ENCODE data around the gene APC.
A peak's percentile ranks its signal among the peaks of the same experiment; 100 is the strongest.

APC gene

DNA sequence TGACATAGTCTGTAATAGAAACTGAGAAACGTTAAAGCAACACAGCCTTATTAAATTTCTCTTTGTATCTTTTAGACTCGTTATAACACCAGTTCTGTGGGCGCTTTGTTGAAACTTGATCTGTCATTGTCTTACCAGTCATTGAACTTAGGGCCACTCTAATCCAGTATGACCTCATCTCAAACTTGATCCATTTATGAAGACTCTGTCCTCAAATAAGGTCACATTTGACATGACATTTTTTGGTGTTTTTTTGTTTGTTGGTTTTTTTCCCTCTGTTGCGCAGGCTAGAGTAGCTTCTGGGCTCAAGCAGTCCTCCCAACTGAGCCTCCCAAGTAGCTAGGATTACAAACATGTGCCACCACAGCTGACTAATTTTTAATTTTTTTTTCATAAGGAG is 5.9 kb downstream of the APC start:
- no peak overlapping the region for H3K9ac ChIP-seq (ENCODE audit: low read depth, low read length)
- H3K27me3 ChIP-seq (ENCODE audit: insufficient read depth, low read length) = no peaks in the 10 kb centered on the region
- no peak overlapping the region for H3K4me3 ChIP-seq (ENCODE audit: low read length)
- H3K4me1 ChIP-seq (ENCODE audit: insufficient read depth, low read length) = no peaks in the 10 kb centered on the region
- H3K9me3 ChIP-seq (ENCODE audit: insufficient read depth, low read depth, low read length) = no peaks in the 10 kb centered on the region
- WGBS = 91% methylated on average over 3 of the region's 4 CpGs
- no peaks in the 10 kb centered on the region for H3K36me3 ChIP-seq (ENCODE audit: insufficient read depth, low read length)
- H3K27ac ChIP-seq (ENCODE audit: low read depth, low read length) = no peak overlapping the region

- Histone ChIP-seq H3K9ac (ENCODE audit: low read depth, low read length) (peak overlapping the region; percentile 11; the same call in 1 of the 2 replicates), H3K9me3 (ENCODE audit: insufficient read depth, low read depth, low read length) (no peaks in the 10 kb centered on the region)
- 83% methylated on average over 1 of the region's 1 CpG for WGBS
These were observed 14.7 kb downstream of the APC start for GRCh38 chr5:112752335-112752734.

DNA sequence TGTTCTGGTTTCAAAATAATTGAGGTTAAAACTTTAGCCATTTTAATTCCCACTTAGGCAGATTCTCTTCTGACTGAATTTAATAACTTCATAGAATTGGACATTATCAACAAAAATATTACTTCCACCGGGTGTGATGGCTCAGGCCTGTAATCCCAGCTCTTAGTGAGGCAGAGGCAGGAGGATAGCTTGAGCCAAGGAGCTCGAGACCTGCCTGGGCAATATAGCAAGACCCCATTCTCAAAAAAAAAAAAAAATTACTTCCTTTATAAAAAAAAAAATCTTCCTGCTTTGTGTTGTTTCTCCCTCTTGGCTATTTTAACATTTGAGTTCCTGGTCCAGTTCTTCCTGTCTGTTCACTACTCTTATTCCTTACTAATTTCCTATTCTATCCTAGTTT is 18.0 kb downstream of the APC start:
- H3K4me3 ChIP-seq (ENCODE audit: low read length) = no peak overlapping the region
- no peak overlapping the region for H3K9ac ChIP-seq (ENCODE audit: low read depth, low read length)
- no peaks in the 10 kb centered on the region for H3K4me1 ChIP-seq (ENCODE audit: insufficient read depth, low read length)
- H3K27me3 ChIP-seq (ENCODE audit: insufficient read depth, low read length) = no peaks in the 10 kb centered on the region
- H3K36me3 ChIP-seq (ENCODE audit: insufficient read depth, low read length) = peaks cover 24% of the 10 kb centered on the region
- WGBS = 91% methylated on average over 2 of the region's 2 CpGs
- H3K9me3 ChIP-seq (ENCODE audit: insufficient read depth, low read depth, low read length) = no peaks in the 10 kb centered on the region
- H3K27ac ChIP-seq (ENCODE audit: low read depth, low read length) = no peak overlapping the region

More at GRCh38 chr5:112752335-112752734, 14.7 kb downstream of the APC start:
- no peak overlapping the region for H3K27ac ChIP-seq (ENCODE audit: low read depth, low read length)
- no peak overlapping the region for H3K4me3 ChIP-seq (ENCODE audit: low read length)
- no peaks in the 10 kb centered on the region for H3K4me1 ChIP-seq (ENCODE audit: insufficient read depth, low read length)
- no peaks in the 10 kb centered on the region for H3K27me3 ChIP-seq (ENCODE audit: insufficient read depth, low read length)
- peaks cover 10% of the 10 kb centered on the region; the same call in 1 of the 2 replicates for H3K36me3 ChIP-seq (ENCODE audit: insufficient read depth, low read length)

DNA sequence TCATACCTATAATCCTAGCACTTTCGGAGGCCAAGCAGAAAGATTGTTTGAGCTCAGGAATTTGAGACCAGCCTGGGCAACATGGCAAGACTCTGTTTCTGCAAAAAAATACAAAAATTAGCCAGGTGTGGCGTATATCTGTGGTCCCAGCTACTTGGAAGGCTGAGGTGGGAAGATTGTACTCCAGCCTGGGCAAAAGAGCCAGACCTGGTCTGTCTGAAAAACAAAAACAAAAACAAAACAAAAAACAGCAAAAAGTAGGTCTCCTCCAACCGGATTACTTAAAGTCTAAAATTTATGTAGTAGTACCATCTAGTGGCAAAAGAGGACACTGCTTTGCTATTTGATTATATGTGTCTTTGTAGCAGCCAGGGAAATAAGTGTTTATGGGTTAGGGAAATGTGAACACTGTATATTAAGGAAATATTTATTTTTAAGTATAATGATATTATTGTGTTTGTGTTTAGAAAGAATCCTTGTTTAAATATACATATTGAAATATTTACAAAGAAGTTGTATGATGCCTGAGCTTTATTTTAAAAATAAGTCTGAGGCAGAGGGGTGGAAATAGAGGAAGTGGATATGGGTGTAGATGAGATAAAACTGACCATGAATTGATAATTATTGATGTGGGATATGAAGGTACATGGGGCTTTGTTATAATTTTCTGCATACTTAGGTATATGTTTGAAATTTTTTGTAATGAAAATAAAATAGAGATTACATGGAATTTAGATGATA is 20.0 kb downstream of the APC start:
- H3K9ac ChIP-seq (ENCODE audit: low read depth, low read length) = no peak overlapping the region
- 79% methylated on average over 3 of the region's 3 CpGs for WGBS
- no peak overlapping the region for H3K27ac ChIP-seq (ENCODE audit: low read depth, low read length)
- H3K9me3 ChIP-seq (ENCODE audit: insufficient read depth, low read depth, low read length) = no peaks in the 10 kb centered on the region
- H3K27me3 ChIP-seq (ENCODE audit: insufficient read depth, low read length) = no peaks in the 10 kb centered on the region
- no peaks in the 10 kb centered on the region for H3K4me1 ChIP-seq (ENCODE audit: insufficient read depth, low read length)
- no peak overlapping the region for H3K4me3 ChIP-seq (ENCODE audit: low read length)
- peaks cover 24% of the 10 kb centered on the region for H3K36me3 ChIP-seq (ENCODE audit: insufficient read depth, low read length)

DNA sequence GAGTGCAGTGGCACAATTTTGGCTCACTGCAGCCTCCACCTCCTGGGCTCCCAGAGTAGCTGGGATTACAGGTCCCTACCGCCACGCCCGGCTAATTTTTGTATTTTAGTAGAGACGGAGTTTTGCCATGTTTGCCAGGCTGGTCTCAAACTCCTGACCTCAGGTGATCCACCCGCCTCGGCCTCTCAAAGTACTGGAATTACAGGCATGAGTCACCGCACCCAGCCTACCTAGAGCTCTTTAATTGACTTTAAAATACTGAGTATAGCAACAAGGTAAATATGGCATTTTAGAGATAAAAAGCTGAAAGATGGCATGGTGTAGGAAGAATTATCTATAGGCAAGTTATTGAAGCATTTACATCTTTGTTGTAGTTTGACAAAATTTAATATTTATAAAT is 21.0 kb downstream of the APC start:
- WGBS = 97% methylated on average over 7 of the region's 7 CpGs
- H3K4me1 ChIP-seq (ENCODE audit: insufficient read depth, low read length) = no peaks in the 10 kb centered on the region
- no peak overlapping the region for H3K27ac ChIP-seq (ENCODE audit: low read depth, low read length)
- no peak overlapping the region for H3K4me3 ChIP-seq (ENCODE audit: low read length)
- no peaks in the 10 kb centered on the region for H3K27me3 ChIP-seq (ENCODE audit: insufficient read depth, low read length)
- H3K9me3 ChIP-seq (ENCODE audit: insufficient read depth, low read depth, low read length) = no peaks in the 10 kb centered on the region
- H3K36me3 ChIP-seq (ENCODE audit: insufficient read depth, low read length) = peaks cover 24% of the 10 kb centered on the region
- no peak overlapping the region for H3K9ac ChIP-seq (ENCODE audit: low read depth, low read length)

GRCh38 chr5:112762113-112762810 is 24.6 kb downstream of the APC start:
- Histone ChIP-seq H3K9ac (ENCODE audit: low read depth, low read length) (no peak overlapping the region), H3K27ac (ENCODE audit: low read depth, low read length) (no peak overlapping the region)

DNA sequence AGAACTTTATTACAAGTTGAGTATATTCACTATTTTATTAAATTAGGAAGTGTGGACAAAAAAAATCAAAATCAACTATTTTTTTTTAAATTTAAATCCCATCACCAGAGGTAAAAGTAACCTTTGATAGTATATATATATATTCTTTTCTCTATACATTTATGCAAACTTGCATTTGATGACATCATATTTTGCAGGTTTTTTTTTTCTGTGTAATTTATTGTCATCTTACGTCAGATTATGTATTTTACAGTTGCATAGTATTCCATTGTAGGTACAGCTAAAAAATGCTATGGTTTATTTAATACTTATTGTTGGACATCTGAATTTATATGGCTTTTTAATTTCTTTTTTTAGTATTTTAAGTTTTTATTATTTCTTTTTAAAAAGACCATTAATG is 25.5 kb downstream of the APC start:
- no peaks in the 10 kb centered on the region for H3K27me3 ChIP-seq (ENCODE audit: insufficient read depth, low read length)
- H3K9me3 ChIP-seq (ENCODE audit: insufficient read depth, low read depth, low read length) = no peaks in the 10 kb centered on the region
- peaks cover 37% of the 10 kb centered on the region for H3K36me3 ChIP-seq (ENCODE audit: insufficient read depth, low read length)
- no peak overlapping the region for H3K27ac ChIP-seq (ENCODE audit: low read depth, low read length)
- no peak overlapping the region for H3K4me3 ChIP-seq (ENCODE audit: low read length)
- H3K4me1 ChIP-seq (ENCODE audit: insufficient read depth, low read length) = no peaks in the 10 kb centered on the region
- no peak overlapping the region for H3K9ac ChIP-seq (ENCODE audit: low read depth, low read length)
- 100% methylated on average over 1 of the region's 1 CpG for WGBS

More at GRCh38 chr5:112762113-112762810, 24.6 kb downstream of the APC start:
- peaks cover 28% of the 10 kb centered on the region for H3K36me3 ChIP-seq (ENCODE audit: insufficient read depth, low read length)
- H3K9me3 ChIP-seq (ENCODE audit: insufficient read depth, low read depth, low read length) = no peaks in the 10 kb centered on the region
- H3K27me3 ChIP-seq (ENCODE audit: insufficient read depth, low read length) = no peaks in the 10 kb centered on the region
- 100% methylated on average over 1 of the region's 1 CpG for WGBS
- no peak overlapping the region for H3K4me3 ChIP-seq (ENCODE audit: low read length)
- no peaks in the 10 kb centered on the region for H3K4me1 ChIP-seq (ENCODE audit: insufficient read depth, low read length)

GRCh38 chr5:112772124-112772523 is 34.4 kb downstream of the APC start:
- no peaks in the 10 kb centered on the region for H3K27me3 ChIP-seq (ENCODE audit: insufficient read depth, low read length)
- H3K36me3 ChIP-seq (ENCODE audit: insufficient read depth, low read length) = peaks cover 87% of the 10 kb centered on the region
- H3K9me3 ChIP-seq (ENCODE audit: insufficient read depth, low read depth, low read length) = no peaks in the 10 kb centered on the region
- H3K27ac ChIP-seq (ENCODE audit: low read depth, low read length) = no peak overlapping the region
- H3K4me1 ChIP-seq (ENCODE audit: insufficient read depth, low read length) = no peaks in the 10 kb centered on the region
- no peak overlapping the region for H3K4me3 ChIP-seq (ENCODE audit: low read length)
- no peak overlapping the region for H3K9ac ChIP-seq (ENCODE audit: low read depth, low read length)

DNA sequence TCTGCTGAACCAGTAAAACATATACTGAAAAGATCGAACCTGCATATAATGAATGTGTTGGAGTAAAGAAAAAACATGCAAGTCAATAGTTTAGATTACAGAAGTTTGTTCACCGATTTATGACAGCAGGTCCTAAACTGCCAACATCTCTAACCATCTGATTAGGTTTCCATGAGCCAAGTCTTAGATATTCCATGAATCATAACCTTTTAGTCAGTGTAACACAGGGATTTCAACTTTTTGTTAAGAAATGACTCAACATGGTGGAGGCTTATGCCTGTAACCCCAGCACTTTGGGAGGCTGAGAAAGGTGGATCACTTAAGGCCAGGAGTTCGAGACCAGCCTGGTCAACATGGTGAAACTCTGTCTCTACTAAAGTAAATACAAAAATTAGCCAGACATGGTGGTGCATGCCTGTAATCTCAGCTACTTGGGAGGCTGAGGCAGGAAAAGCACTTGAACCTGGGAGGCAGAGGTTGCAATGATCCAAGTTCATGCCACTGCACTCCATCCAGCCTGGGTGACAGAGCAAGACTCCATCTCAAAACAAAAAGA is 38.7 kb downstream of the APC start:
- Histone ChIP-seq H3K4me1 (ENCODE audit: insufficient read depth, low read length) (no peaks in the 10 kb centered on the region), H3K9ac (ENCODE audit: low read depth, low read length) (no peak overlapping the region), H3K27me3 (ENCODE audit: insufficient read depth, low read length) (no peaks in the 10 kb centered on the region), H3K27ac (ENCODE audit: low read depth, low read length) (no peak overlapping the region), H3K4me3 (ENCODE audit: low read length) (no peak overlapping the region), H3K9me3 (ENCODE audit: insufficient read depth, low read depth, low read length) (no peaks in the 10 kb centered on the region), H3K36me3 (ENCODE audit: insufficient read depth, low read length) (peaks cover 74% of the 10 kb centered on the region)
- WGBS = 96% methylated on average over 3 of the region's 3 CpGs

DNA sequence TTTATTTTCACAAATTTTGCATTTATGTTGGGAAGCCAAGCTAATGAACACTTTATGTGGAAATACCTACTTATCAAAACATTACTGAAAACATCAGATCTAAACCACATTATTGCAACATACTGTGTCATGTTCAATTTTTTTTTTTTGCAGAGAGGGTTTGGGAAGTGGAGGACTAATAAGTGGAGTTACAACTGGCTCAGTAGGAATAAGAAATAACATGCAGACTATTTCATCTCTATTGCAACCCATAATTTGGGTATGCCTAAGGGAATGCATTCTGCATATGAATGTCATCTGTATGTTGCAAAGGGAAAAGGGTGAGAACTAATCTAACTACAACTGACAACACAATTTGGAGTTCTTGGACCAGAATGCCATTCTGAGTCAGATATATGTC is 41.8 kb downstream of the APC start:
- H3K9ac ChIP-seq (ENCODE audit: low read depth, low read length) = no peak overlapping the region
- H3K36me3 ChIP-seq (ENCODE audit: insufficient read depth, low read length) = peaks cover 71% of the 10 kb centered on the region
- H3K4me3 ChIP-seq (ENCODE audit: low read length) = no peak overlapping the region
- H3K9me3 ChIP-seq (ENCODE audit: insufficient read depth, low read depth, low read length) = no peaks in the 10 kb centered on the region
- no peak overlapping the region for H3K27ac ChIP-seq (ENCODE audit: low read depth, low read length)
- no peaks in the 10 kb centered on the region for H3K27me3 ChIP-seq (ENCODE audit: insufficient read depth, low read length)
- H3K4me1 ChIP-seq (ENCODE audit: insufficient read depth, low read length) = no peaks in the 10 kb centered on the region

- H3K9me3 ChIP-seq (ENCODE audit: insufficient read depth, low read depth, low read length) = no peaks in the 10 kb centered on the region
- H3K27me3 ChIP-seq (ENCODE audit: insufficient read depth, low read length) = no peaks in the 10 kb centered on the region
- H3K36me3 ChIP-seq (ENCODE audit: insufficient read depth, low read length) = peaks cover 36% of the 10 kb centered on the region
- no peak overlapping the region for H3K4me3 ChIP-seq (ENCODE audit: low read length)
- WGBS = 99% methylated on average over 2 of the region's 2 CpGs
- no peaks in the 10 kb centered on the region for H3K4me1 ChIP-seq (ENCODE audit: insufficient read depth, low read length)
- no peak overlapping the region for H3K9ac ChIP-seq (ENCODE audit: low read depth, low read length)
- no peak overlapping the region for H3K27ac ChIP-seq (ENCODE audit: low read depth, low read length)
These were observed 47.0 kb downstream of the APC start for GRCh38 chr5:112784726-112785125.
